Measurements from ENCODE around the gene EXOSC9. TPM values are rescaled to one million over a fixed set of nuclear protein-coding genes. Genes with fewer than 3 reads are reported as not detected.

The EXOSC9 gene
- total and polyA plus RNA-seq, 8 donors = 6.3 to 15.9 (median 7.8) TPM

- no peaks in the 10 kb centered on the region for H3K9me3 ChIP-seq
- no peak within 1 kb of the TSS for H3K27ac ChIP-seq
- TF ChIP-seq CTCF (IDR thresholded peaks at IDR 0.05) = no peak
- intact Hi-C loops (cut with DNase I) = no loop called here
- H3K4me1 ChIP-seq = peaks cover 0 to 4% (median 3%) of the 10 kb centered on the region in 3 donors
- H3K4me3 ChIP-seq = peak within 1 kb of the TSS in 3 of 4 donors; percentile 18 to 38 (median 20)
- DNase-seq (peak in 2 of 6 donors; percentile 57 to 58), FAIRE-seq (no peak), ATAC-seq (no peak)
- H3K36me3 ChIP-seq = no peaks in the 10 kb centered on the region
- peaks cover 0 to 10% (median 0%) of the 10 kb centered on the region in 4 donors for H3K27me3 ChIP-seq
- 1% methylated on average over 67 to 75 of the region's 75 CpGs for WGBS, 2 donors
These were observed 36.3 kb upstream of the EXOSC9 start, which contains the start of gene SMIM43 for GRCh38 chr4:121764702-121765367. SMIM43 (minus strand) TSS chr4:121765164; CDS start chr4:121765105, 59 bp downstream.

- FAIRE-seq = no peak
- no peak for ATAC-seq
- Histone ChIP-seq H3K36me3 (no peaks in the 10 kb centered on the region), H3K27ac (no peak overlapping the region), H3K27me3 (peaks cover 0 to 10% (median 0%) of the 10 kb centered on the region in 4 donors), H3K4me1 (peaks cover 0 to 4% (median 3%) of the 10 kb centered on the region in 3 donors), H3K9me3 (no peaks in the 10 kb centered on the region), H3K4me3 (peak overlapping the region in 2 of 4 donors; percentile 18 to 38)
- DNase-seq = no peak
- intact Hi-C loops (cut with DNase I) = no loop called here
- 7 to 10% methylated on average over 16 of the region's 16 CpGs for WGBS, 2 donors
- TF ChIP-seq CTCF (IDR thresholded peaks at IDR 0.05) = no peak
These were observed 35.8 kb upstream of the EXOSC9 start for GRCh38 chr4:121765368-121765705.

GRCh38 chr4:121765971-121766538 is 35.1 kb upstream of the EXOSC9 start:
- Histone ChIP-seq H3K4me3 (no peak overlapping the region), H3K36me3 (no peaks in the 10 kb centered on the region), H3K27me3 (peaks cover 0 to 10% (median 0%) of the 10 kb centered on the region in 4 donors), H3K9me3 (no peaks in the 10 kb centered on the region), H3K27ac (no peak overlapping the region), H3K4me1 (peaks cover 0 to 4% (median 3%) of the 10 kb centered on the region in 3 donors)
- no peak for TF ChIP-seq CTCF (IDR thresholded peaks at IDR 0.05)
- DNase-seq (no peak), FAIRE-seq (no peak), ATAC-seq (no peak)
- WGBS, 2 donors = 68 to 76% methylated on average over 9 of the region's 9 CpGs
- intact Hi-C loops (cut with DNase I) = no loop called here

- H3K27ac ChIP-seq = no peak overlapping the region
- DNase-seq (no peak), ATAC-seq (no peak), FAIRE-seq (no peak)
- H3K36me3 ChIP-seq = no peaks in the 10 kb centered on the region
- intact Hi-C loops (cut with DNase I) = no loop called here
- peaks cover 0 to 4% (median 3%) of the 10 kb centered on the region in 3 donors for H3K4me1 ChIP-seq
- no peak for TF ChIP-seq CTCF (IDR thresholded peaks at IDR 0.05)
- no peaks in the 10 kb centered on the region for H3K9me3 ChIP-seq
- WGBS, 2 donors = 68 to 82% methylated on average over 4 of the region's 4 CpGs
- H3K27me3 ChIP-seq = peaks cover 0 to 10% (median 0%) of the 10 kb centered on the region in 4 donors
- H3K4me3 ChIP-seq = no peak overlapping the region
These were observed 34.0 kb upstream of the EXOSC9 start for GRCh38 chr4:121767166-121767565.

DNA sequence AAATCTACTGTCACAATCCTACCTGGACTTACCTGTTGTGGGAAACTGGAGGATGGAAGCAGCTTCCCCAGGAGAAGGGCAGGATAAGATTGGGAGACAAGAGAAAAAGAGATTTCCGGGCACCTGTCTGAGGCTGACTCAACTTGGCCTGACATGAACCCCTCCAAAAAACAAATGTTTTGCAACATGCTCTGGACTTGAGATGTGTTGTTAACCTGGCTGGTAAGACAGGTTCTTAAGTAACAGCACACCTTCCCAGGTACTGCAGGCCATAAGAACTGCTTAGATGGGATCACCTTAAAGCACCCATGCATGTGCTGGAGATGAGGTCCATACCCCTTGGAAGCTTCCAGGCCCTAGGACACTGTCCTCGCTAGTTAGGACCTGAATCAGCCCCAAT is 31.8 kb upstream of the EXOSC9 start:
- no peak for DNase-seq
- Histone ChIP-seq H3K27ac (no peak overlapping the region), H3K4me3 (no peak overlapping the region), H3K4me1 (peaks cover 0 to 4% (median 3%) of the 10 kb centered on the region in 3 donors), H3K27me3 (peaks cover 0 to 4% (median 0%) of the 10 kb centered on the region in 4 donors), H3K9me3 (no peaks in the 10 kb centered on the region), H3K36me3 (no peaks in the 10 kb centered on the region)
- FAIRE-seq = no peak
- WGBS, 2 donors = 69 to 86% methylated on average over 2 of the region's 2 CpGs
- no peak for ATAC-seq
- intact Hi-C loops (cut with DNase I) = no loop called here
- no peak for TF ChIP-seq CTCF (IDR thresholded peaks at IDR 0.05)
